Measurements from ENCODE around the gene CFAP53. TPM values are rescaled to one million over a fixed set of nuclear protein-coding genes. Genes with fewer than 3 reads are reported as not detected.

CFAP53 gene
- total and polyA plus RNA-seq, 2 of the 4 experiments (the other 2 are of a cell fraction), result under 0.01 to 0.12 TPM

GRCh38 chr18:50209311-50209710, 57.0 kb downstream of the CFAP53 start:
- no peak overlapping the region for H2AK5ac ChIP-seq (ENCODE audit: low read depth, low read length)

More at GRCh38 chr18:50209311-50209710, 57.0 kb downstream of the CFAP53 start:
- no peak overlapping the region for H2BK15ac ChIP-seq (ENCODE audit: low read depth, low read length)
- no peak overlapping the region for H2BK5ac ChIP-seq (ENCODE audit: low read depth, low read length, poor library complexity, severe bottlenecking)
- H3K9me1 ChIP-seq (ENCODE audit: insufficient read depth, low read length), result no peaks in the 10 kb centered on the region
- no peaks in the 10 kb centered on the region for H4K20me1 ChIP-seq (ENCODE audit: insufficient read depth, low read length)
- no peak overlapping the region for H3K56ac ChIP-seq (ENCODE audit: extremely low read depth, insufficient read depth, low read length)
- H3K27me3 ChIP-seq (ENCODE audit: control insufficient read depth, insufficient read depth, low read length), result peaks cover under 1% of the 10 kb centered on the region; the same call in 1 of the 2 replicates
- in situ Hi-C loops (cut with MboI; ENCODE audit: low sequenced_read_pairs) (no loop called here), intact Hi-C loops (cut with micrococcal nuclease) (loop anchor here (10.0 kb wide), 1 partner anchor 265 kb away; no protein-coding TSS in a partner anchor), dilution Hi-C loops (cut with HindIII; ENCODE audit: low sequenced_read_pairs, unreplicated experiment) (no loop called here)
- no peak overlapping the region for H3K9ac ChIP-seq (ENCODE audit: low read depth, low read length)
- H3K36me3 ChIP-seq (ENCODE audit: control insufficient read depth, insufficient read depth, low read length), result no peaks in the 10 kb centered on the region
- no peak overlapping the region for H4K91ac ChIP-seq (ENCODE audit: insufficient read depth, low read depth, low read length)
- H2BK120ac ChIP-seq (ENCODE audit: low read depth, low read length), result no peak overlapping the region
- H3K14ac ChIP-seq (replicated peaks; ENCODE audit: low read depth, low read length), result no peak overlapping the region
- H2BK20ac ChIP-seq (ENCODE audit: low read depth, low read length), result no peak overlapping the region
- no peak overlapping the region for H3K4me3 ChIP-seq (ENCODE audit: insufficient read depth, low read depth, low read length)
- H3K9me3 ChIP-seq (ENCODE audit: control insufficient read depth, insufficient read depth, low read length), result no peaks in the 10 kb centered on the region
- TF ChIP-seq NFE2L2 (IDR thresholded peaks at IDR 0.05; ENCODE audit: low read depth, low read length), result no peak
- no peak for TF ChIP-seq RFX5 (IDR thresholded peaks at IDR 0.05; ENCODE audit: low read depth, low read length)
- no peak for TF ChIP-seq USF2 (IDR thresholded peaks at IDR 0.05; ENCODE audit: low read depth, low read length)
- no peak for TF ChIP-seq MAZ (IDR thresholded peaks at IDR 0.05; ENCODE audit: borderline replicate concordance, low read depth, low read length)
- no peak for TF ChIP-seq RAD21 (IDR thresholded peaks at IDR 0.05; ENCODE audit: low read length)
- no peak for TF ChIP-seq SMC3 (IDR thresholded peaks at IDR 0.05; ENCODE audit: low read depth, low read length)
- no peak for TF ChIP-seq POLR2A (IDR thresholded peaks at IDR 0.05; ENCODE audit: low read depth, low read length)
- no peak for TF ChIP-seq CHD1 (IDR thresholded peaks at IDR 0.05; ENCODE audit: low read depth, low read length)
- TF ChIP-seq BHLHE40 (IDR thresholded peaks at IDR 0.05; ENCODE audit: low read depth, low read length), result no peak
- no peak for TF ChIP-seq CTCF (conservative IDR thresholded peaks at IDR 0.05; ENCODE audit: low read depth, low read length)
- TF ChIP-seq ELK1 (IDR thresholded peaks at IDR 0.05; ENCODE audit: borderline replicate concordance, low read depth, low read length), result no peak
- no peak overlapping the region for H2AK9ac ChIP-seq (replicated peaks; ENCODE audit: low read depth, low read length, poor library complexity)
- H4K5ac ChIP-seq (ENCODE audit: low read depth, low read length), result no peak overlapping the region
- ChIA-PET POLR2A (ENCODE audit: unreplicated experiment) (no interaction called here), CTCF (interaction anchor here (0.9 kb wide), 1 partner anchor 148 kb away, joined by 3 read pairs; no protein-coding TSS in a partner anchor)
- no peak overlapping the region for H4K8ac ChIP-seq (ENCODE audit: low read depth in 2 of 2, low read length in 2 of 2)
- no peak overlapping the region for H3K27ac ChIP-seq (ENCODE audit: insufficient read depth, low read length)
- H3K79me1 ChIP-seq (ENCODE audit: low read depth in 1 of 2, low read length in 2 of 2), result no peaks in the 10 kb centered on the region
- no peak overlapping the region for H3K23ac ChIP-seq (ENCODE audit: low read depth, low read length)
- H3K4me1 ChIP-seq (ENCODE audit: control insufficient read depth, insufficient read depth, low read length), result no peaks in the 10 kb centered on the region
- H3K4me2 ChIP-seq (ENCODE audit: low read depth, low read length), result no peak overlapping the region
- DNase-seq, result no peak
- no CpG with 5 or more reads among the region's 4 CpGs for WGBS, 2 experiments (ENCODE audit: extremely low coverage in 2 of 2, insufficient read length in 1 of 2)
- H2AFZ ChIP-seq (replicated peaks; ENCODE audit: low read length, poor library complexity), result no peak overlapping the region
- no peak overlapping the region for H3K18ac ChIP-seq (ENCODE audit: low read depth, low read length)
- no TSS peak for BruUV-seq (replicated peaks)
- no peak overlapping the region for H3K4ac ChIP-seq (ENCODE audit: low read depth, low read length)
- ATAC-seq (ENCODE audit: low read depth), result no peak
